Measurements from ENCODE around the gene DYNLT1. TPM values are rescaled to one million over a fixed set of nuclear protein-coding genes. Genes with fewer than 3 reads are reported as not detected.
"Not testable (repeated sequence)": the region's sequence is repeated elsewhere in the genome, so short reads cannot be mapped to it uniquely, and the experiment has no call there.

Gene DYNLT1
- total RNA-seq, 1 donor = 35.0 TPM

GRCh38 chr6:158645064-158646022 lies 800 bp upstream of the DYNLT1 start:
- DNase-seq (ENCODE audit: low read depth in 2 of 3, low spot score in 2 of 3) = no peak

GRCh38 chr6:158643836-158644230 lies 710 bp downstream of the DYNLT1 start:
- no peak for DNase-seq (ENCODE audit: low read depth in 2 of 3, low spot score in 2 of 3)

DNA sequence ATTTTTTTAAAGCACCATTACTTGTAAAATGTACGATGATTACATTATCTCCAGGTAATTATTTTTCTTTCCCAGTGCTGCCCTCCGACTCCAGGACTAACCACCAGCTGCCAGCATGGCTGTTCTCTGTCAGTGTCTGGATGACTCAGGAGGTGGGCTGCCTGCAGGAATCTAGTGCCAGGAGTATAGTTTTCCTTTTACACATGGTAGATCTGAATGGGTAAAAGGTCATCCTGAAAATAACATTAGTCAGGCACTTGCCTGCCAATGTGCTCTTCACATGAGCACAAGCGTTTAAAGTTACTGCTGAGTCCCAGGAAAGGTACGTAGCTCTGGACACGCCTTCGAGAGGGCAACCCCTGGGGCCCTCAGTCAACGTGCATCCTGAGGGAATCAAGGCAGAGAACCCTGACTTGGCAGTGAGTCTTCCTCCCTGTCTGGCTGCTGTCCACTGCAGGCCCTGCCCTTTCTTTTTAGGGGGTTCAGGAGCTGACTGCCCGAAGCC lies 2.4 kb downstream of the DYNLT1 start:
- no peak for DNase-seq (ENCODE audit: low read depth in 2 of 3, low spot score in 2 of 3)

GRCh38 chr6:158640519-158640918 lies 4.0 kb downstream of the DYNLT1 start:
- no peak for DNase-seq (ENCODE audit: low read depth in 2 of 3, low spot score in 2 of 3)

GRCh38 chr6:158639056-158639455 lies 5.5 kb downstream of the DYNLT1 start:
- DNase-seq (ENCODE audit: low read depth in 2 of 3, low spot score in 2 of 3) = no peak

- DNase-seq (ENCODE audit: low read depth in 2 of 3, low spot score in 2 of 3) = no peak
These were observed 6.2 kb downstream of the DYNLT1 start for GRCh38 chr6:158638324-158638854.

DNA sequence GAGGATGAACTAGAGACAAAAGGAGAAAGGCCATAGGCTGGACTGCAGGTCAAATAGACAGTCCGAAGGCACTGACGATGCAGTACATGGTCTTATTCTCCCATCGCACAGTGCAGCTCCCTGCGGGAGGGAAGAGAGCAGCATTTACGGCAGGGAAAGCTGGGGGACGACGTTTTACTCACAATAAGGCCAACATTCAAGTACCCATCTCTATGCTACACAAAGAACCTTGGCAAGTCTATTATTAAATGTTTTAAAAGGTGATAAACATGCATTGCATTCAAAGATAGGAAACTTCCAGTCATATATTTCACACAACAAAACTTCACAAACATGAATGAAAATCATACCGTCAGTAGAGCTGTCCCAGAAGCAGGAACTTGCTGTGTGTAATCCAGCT lies 7.8 kb downstream of the DYNLT1 start:
- no peak for DNase-seq (ENCODE audit: low read depth in 2 of 3, low spot score in 2 of 3)

- no peak for DNase-seq (ENCODE audit: low read depth in 2 of 3, low spot score in 2 of 3)
These were observed 9.0 kb downstream of the DYNLT1 start for GRCh38 chr6:158635427-158636073.

DNA sequence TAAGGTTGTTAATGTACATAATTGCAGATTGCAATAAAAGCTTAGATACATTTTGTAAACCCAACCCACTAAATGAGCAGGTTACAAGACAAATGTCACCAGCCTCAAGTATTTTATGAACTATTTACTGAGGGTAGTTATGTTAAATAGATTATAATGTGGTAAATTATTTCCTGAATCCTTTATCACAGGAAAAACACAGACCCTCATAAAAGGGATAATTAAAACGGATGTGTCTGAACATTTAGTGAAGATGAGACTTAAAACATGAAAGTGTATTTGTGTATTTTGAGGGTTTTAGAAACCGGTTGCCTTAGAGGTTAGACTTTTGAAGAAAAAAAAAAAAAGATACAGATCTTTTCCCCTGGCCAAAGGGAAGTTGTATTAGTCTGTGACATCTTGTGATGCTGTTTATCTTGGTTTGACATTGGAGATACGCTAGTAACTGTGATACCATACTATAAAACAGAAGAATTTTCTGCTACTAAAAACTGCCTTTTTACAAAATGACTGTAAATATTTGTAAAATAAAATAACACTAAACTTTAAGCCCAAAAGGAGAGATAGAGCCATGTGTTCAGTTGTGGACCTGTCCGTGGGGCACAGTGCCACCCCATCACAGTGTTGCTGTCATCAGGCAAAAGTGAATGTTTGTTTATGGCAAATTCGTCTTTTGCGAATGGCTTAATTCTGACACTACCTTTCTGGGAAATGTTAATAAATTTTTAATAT lies 9.7 kb downstream of the DYNLT1 start:
- peak in 1 of 3 donors; percentile 29 for DNase-seq (ENCODE audit: low read depth in 2 of 3, low spot score in 2 of 3)

- no peak for DNase-seq (ENCODE audit: low read depth in 2 of 3, low spot score in 2 of 3)
These were observed 11.4 kb downstream of the DYNLT1 start for GRCh38 chr6:158633127-158633526.

DNA sequence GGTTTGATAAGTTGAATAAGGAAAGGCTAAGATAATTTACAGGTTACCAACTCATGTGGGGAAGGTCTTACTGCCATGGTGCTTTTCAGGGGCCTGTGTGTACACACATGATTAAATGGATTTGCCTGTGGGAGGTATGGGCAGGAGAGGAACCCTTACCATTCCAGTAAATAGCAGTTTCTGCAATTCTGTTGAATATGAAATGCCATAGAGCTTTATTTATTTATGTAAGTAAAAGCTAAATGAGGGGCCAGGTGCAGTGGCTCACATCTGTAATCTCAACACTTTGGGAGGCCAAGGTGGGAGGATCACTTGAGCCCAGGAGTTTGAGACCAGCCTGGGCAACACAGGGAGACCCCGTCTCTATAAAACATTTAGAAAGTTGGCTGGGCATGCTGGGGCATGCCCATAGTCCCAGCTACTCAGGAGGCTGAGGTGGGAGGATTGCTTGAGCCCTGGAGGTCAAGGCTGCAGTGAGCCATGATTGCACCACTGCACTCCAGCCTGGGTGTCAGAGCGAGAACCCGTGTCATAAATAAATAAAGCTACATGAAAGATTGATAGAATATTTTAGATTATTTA lies 11.9 kb downstream of the DYNLT1 start:
- DNase-seq (ENCODE audit: low read depth in 2 of 3, low spot score in 2 of 3) = not testable (repeated sequence)

DNA sequence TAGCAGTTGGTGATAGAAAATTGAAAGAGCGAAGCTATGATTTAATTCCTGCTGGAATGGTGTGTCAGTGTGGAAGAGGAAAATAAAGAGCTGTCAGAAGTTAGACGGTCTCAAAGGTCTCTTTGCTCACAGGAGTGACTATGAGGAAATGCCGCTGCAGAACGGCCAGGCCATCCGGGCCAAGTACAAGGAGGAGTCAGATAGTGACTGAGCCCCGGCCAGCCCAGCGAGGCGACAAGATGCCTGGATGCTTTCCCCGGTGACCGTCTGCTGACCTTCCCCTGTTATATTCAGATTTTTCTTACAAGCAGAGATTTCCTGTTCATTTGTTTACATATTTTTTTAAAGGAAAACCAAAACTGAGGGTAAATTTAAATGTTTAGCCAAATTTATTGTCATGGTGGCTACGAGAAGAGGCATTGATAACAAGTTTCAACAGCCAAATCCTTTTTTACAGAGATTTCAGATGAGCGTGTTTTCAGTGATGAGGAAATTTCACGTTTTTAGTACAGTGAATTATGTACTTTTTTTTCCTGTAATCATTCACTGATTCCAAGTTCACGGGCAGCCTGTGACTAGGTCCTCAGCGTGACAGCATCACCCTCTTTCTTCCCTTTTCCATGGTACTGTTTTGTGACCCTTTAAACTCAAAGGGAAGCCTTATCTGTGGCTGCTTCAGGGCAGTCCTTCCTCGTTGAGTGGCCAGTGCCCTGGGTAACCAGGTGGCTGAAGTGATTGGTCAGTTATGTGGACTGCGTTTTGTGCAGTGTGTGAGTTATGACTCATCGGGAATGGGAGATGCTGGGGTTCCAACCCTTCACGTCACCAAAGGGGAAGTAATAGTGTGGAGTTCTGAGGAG lies 12.6 kb downstream of the DYNLT1 start:
- DNase-seq (ENCODE audit: low read depth in 2 of 3, low spot score in 2 of 3) = no peak

- DNase-seq (ENCODE audit: low read depth in 2 of 3, low spot score in 2 of 3) = no peak
These were observed 13.5 kb downstream of the DYNLT1 start for GRCh38 chr6:158630938-158631616.

GRCh38 chr6:158629367-158630221 lies 14.9 kb downstream of the DYNLT1 start:
- DNase-seq (ENCODE audit: low read depth in 2 of 3, low spot score in 2 of 3) = no peak

DNA sequence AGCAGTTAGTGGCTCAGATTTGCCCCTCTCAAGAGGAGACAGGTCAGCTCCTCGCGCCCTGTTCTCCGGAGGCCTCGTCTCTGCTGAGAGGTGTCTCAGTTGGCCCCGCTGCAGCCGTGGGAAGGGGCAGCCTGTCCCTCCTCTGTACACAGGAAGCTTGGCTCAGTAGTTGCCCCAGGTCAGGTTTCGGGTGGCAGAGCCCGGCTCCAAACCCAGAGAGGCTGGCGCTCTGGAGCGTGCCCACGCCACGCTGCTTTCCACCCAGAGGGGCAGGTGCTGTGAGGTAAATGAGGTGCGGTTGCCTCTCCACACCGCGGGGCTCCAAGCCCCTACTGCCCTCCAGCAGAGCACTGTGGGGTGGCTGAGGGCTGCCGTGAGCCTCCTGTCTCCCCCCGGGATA lies 16.0 kb downstream of the DYNLT1 start:
- DNase-seq (ENCODE audit: low read depth in 2 of 3, low spot score in 2 of 3) = no peak

- no peak for DNase-seq (ENCODE audit: low read depth in 2 of 3, low spot score in 2 of 3)
These were observed 16.7 kb downstream of the DYNLT1 start for GRCh38 chr6:158627940-158628211.

GRCh38 chr6:158627168-158627939 lies 17.2 kb downstream of the DYNLT1 start:
- DNase-seq (ENCODE audit: low read depth in 2 of 3, low spot score in 2 of 3) = no peak
